Measurements from ENCODE around the gene NAA10. TPM values are rescaled to one million over a fixed set of nuclear protein-coding genes. Genes with fewer than 3 reads are reported as not detected.

The NAA10 gene
- total and polyA plus RNA-seq, 8 donors, result 23.2 to 161 (median 57.3) TPM

DNA sequence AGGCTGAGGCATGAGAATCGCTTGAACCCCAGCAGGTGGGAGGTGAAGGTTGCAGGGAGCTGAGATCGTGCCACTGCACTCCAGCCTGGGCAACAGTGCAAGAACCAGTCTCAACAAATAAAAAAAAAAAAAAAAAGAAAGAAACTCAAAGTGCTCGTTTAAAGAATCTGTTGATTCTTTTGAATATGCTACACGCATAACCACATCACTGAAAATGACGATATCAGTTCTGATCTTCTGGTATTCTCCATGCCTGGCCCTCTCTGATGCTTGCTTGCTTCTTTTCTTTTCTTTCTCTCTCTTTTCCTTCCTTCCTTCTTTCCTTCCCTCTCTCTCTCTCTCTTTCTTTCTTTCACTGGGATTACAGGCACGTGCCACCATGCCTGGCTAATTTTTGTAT, 23.0 kb downstream of the NAA10 start:
- peaks cover 0 to 19% (median 0%) of the 10 kb centered on the region in 3 donors for H3K27me3 ChIP-seq
- H3K9me3 ChIP-seq, result no peaks in the 10 kb centered on the region
- H3K4me1 ChIP-seq, result no peaks in the 10 kb centered on the region
- H3K4me3 ChIP-seq, result no peak overlapping the region
- DNase-seq, result no peak
- 73 to 86% (median 85%) methylated on average over 5 to 6 of the region's 6 CpGs for WGBS, 5 donors
- H3K36me3 ChIP-seq, result peaks cover 0 to 16% (median 2%) of the 10 kb centered on the region in 4 donors
- TF ChIP-seq, protein P1, sequence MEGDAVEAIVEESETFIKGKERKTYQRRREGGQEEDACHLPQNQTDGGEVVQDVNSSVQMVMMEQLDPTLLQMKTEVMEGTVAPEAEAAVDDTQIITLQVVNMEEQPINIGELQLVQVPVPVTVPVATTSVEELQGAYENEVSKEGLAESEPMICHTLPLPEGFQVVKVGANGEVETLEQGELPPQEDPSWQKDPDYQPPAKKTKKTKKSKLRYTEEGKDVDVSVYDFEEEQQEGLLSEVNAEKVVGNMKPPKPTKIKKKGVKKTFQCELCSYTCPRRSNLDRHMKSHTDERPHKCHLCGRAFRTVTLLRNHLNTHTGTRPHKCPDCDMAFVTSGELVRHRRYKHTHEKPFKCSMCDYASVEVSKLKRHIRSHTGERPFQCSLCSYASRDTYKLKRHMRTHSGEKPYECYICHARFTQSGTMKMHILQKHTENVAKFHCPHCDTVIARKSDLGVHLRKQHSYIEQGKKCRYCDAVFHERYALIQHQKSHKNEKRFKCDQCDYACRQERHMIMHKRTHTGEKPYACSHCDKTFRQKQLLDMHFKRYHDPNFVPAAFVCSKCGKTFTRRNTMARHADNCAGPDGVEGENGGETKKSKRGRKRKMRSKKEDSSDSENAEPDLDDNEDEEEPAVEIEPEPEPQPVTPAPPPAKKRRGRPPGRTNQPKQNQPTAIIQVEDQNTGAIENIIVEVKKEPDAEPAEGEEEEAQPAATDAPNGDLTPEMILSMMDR (IDR thresholded peaks at IDR 0.05), result no peak
- TF ChIP-seq EP300 (IDR thresholded peaks at IDR 0.05) (no peak), POLR2A (IDR thresholded peaks at IDR 0.05) (no peak), POLR2AphosphoS5 (IDR thresholded peaks at IDR 0.05) (no peak)
- intact Hi-C loops (cut with DNase I; ENCODE audit: low total_unique reads), result no loop called here
- H3K27ac ChIP-seq, result no peak overlapping the region

DNA sequence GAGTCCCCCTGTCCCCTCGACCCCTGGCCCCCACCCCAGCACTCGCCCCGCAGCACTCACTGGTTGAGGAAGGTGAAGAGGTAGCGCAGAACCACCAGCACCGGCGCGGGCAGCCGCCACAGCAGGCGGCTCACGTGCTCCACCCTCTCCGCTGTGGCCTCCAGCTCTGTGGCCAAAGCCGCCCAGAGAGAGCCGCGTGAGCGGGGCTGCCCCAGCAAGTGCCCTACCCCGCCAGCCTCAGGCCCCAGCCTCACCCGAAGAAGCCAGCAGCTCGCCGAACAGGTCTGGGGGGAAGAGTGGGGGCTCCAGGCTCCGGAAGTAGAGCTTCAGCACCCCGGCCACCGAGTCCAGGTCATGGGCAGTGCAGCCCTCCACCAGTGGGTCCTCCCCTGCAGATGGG, 24.4 kb downstream of the NAA10 start:
- DNase-seq, result no peak
- Histone ChIP-seq H3K36me3 (peaks cover 0 to 16% (median 2%) of the 10 kb centered on the region in 4 donors), H3K4me3 (no peak overlapping the region), H3K9me3 (no peaks in the 10 kb centered on the region), H3K27me3 (peaks cover 0 to 26% (median 0%) of the 10 kb centered on the region in 3 donors), H3K27ac (no peak overlapping the region), H3K4me1 (no peaks in the 10 kb centered on the region)
- 89 to 95% (median 93%) methylated on average over 4 to 22 of the region's 22 CpGs; no CpG with 5 or more reads in 1 of the 5 donors for WGBS, 5 donors
- TF ChIP-seq EP300 (IDR thresholded peaks at IDR 0.05) (no peak), POLR2AphosphoS5 (IDR thresholded peaks at IDR 0.05) (no peak)
- intact Hi-C loops (cut with DNase I; ENCODE audit: low total_unique reads), result no loop called here

DNA sequence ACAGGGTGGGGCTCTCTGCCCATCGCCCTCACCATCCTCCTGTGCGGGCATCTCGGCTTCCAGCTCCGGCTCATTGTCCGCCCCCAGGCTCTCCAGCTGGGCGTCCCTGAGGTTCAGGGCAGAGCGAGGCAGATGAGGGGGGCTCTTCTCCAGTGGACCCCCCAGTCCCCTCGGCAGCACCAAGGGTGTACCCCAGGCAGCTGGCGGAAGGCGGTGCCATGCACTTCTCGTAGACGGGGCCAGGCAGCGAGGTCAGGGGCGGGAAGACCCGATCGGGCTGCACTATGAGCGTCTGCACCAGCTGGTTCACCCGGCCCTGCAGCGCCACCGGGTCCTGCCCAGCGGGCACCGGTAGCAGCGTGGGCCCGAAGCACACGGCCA, 24.9 kb downstream of the NAA10 start:
- intact Hi-C loops (cut with DNase I; ENCODE audit: low total_unique reads), result no loop called here
- 92 to 97% (median 97%) methylated on average over 21 to 25 of the region's 25 CpGs; no CpG with 5 or more reads in 2 of the 5 donors for WGBS, 5 donors
- peaks cover 0 to 27% (median 0%) of the 10 kb centered on the region in 3 donors for H3K27me3 ChIP-seq
- no peak overlapping the region for H3K4me3 ChIP-seq
- H3K4me1 ChIP-seq, result peaks cover 0 to under 1% (median 0%) of the 10 kb centered on the region in 4 donors
- TF ChIP-seq POLR2A (IDR thresholded peaks at IDR 0.05) (no peak), EP300 (IDR thresholded peaks at IDR 0.05) (no peak), POLR2AphosphoS5 (IDR thresholded peaks at IDR 0.05) (no peak)
- TF ChIP-seq, protein P1 (IDR thresholded peaks at IDR 0.05), result no peak
- H3K27ac ChIP-seq, result no peak overlapping the region
- peaks cover 0 to 16% (median 2%) of the 10 kb centered on the region in 4 donors for H3K36me3 ChIP-seq
- no peaks in the 10 kb centered on the region for H3K9me3 ChIP-seq
- no peak for DNase-seq

DNA sequence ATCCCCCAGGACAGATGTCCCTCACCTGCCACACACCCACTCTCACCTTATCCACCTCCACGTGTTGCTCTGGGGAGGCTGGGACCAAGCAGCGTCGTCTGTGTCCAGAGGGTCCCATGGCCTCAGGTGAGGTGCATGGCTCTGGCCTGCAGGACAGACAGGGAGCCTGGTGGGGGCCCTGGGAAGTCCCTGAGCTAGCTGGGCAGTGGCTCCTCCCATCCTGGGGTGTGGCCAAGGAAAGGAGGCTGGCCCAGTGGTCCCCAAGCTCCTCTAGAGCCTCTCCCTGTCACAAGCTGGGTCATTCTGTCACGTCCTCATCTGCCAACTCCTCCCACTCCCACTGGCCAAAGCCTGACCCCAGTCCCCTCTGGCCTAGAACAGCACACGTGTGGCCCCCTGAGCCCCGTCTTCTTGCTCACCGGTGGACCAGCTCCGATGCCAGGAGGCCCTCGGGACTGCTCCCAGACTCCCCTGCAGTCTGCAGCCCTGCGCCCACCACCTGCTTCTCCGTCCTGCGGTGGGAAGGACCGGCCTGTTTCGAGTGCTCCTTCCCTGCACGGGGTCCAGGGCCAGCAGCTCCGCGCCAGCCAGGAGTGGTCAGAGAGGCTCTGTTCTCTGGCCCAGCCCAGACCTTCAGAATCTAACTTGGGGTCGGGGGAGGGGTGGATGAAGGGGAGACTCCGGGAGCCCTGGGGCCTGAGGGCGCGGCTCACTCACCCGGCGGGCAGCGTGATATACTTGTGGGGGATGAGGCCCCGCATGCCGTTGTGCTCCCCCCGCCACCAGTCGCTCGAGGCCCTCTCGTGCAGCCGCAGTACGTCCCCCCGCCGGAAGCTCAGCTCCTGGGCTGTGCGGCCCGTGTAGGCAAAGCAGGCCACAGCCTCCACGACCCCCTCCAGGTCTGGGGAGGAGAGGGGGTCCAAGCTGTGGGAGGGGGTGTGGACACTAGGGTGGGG, 25.5 kb downstream of the NAA10 start:
- H3K27ac ChIP-seq, result no peak overlapping the region
- intact Hi-C loops (cut with DNase I; ENCODE audit: low total_unique reads), result no loop called here
- peaks cover 0 to 16% (median 2%) of the 10 kb centered on the region in 4 donors for H3K36me3 ChIP-seq
- TF ChIP-seq POLR2A (IDR thresholded peaks at IDR 0.05), result no peak
- no peak for TF ChIP-seq POLR2AphosphoS5 (IDR thresholded peaks at IDR 0.05)
- TF ChIP-seq EP300 (IDR thresholded peaks at IDR 0.05), result no peak
- TF ChIP-seq, protein P1 (IDR thresholded peaks at IDR 0.05), result no peak
- no peaks in the 10 kb centered on the region for H3K9me3 ChIP-seq
- H3K4me1 ChIP-seq, result peaks cover 0 to 7% (median 0%) of the 10 kb centered on the region in 4 donors
- 70 to 77% (median 74%) methylated on average over 6 to 37 of the region's 37 CpGs for WGBS, 5 donors
- DNase-seq, result peak in 1 of 2 donors; percentile 26
- peaks cover 0 to 34% (median 0%) of the 10 kb centered on the region in 3 donors for H3K27me3 ChIP-seq
- H3K4me3 ChIP-seq, result no peak overlapping the region
